GM12865 (cell line): ENCODE results near the gene SLC45A2.

Source experiments
- DNase-seq: peaks from one replicate; pipeline ENCODE4 v3.0.0; 2010; ENCODE audit warnings: low read depth
- H3K4me3 ChIP-seq: 2 replicates; pipeline ENCODE4 v1.5.1; 2011; ENCODE audit warnings: mild to moderate bottlenecking, low read depth, low read length, control low read depth
- TF ChIP-seq, protein P1 (sequence below): IDR thresholded peaks from 2 replicates; pipeline ENCODE4 v1.5.1; 2011; ENCODE audit warnings: low read length, control low read depth, low read depth, inconsistent platforms; ENCODE audit not compliant: insufficient read depth; ENCODE audit errors: missing control alignments

Gene SLC45A2

DNA sequence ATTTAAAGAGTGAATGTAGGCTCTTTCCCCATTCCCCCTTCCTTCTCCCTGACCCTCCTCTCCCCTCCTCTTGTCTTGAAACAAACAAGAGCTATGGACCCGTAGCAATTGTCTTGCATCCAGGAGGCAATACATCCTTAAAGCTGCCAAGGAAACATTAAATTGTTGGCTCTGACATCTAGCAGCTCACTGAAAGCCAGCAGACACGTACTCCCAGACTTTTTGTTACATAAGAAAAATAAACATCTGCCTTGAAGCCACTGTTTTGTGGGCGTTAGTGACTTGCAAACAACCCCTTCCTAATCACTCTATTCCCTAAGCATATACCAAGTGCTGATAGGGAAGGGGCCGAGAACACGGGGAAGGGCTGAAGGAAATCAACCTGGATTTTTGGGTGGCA is 8.6 kb downstream of the SLC45A2 start:
- TF ChIP-seq, protein P1, sequence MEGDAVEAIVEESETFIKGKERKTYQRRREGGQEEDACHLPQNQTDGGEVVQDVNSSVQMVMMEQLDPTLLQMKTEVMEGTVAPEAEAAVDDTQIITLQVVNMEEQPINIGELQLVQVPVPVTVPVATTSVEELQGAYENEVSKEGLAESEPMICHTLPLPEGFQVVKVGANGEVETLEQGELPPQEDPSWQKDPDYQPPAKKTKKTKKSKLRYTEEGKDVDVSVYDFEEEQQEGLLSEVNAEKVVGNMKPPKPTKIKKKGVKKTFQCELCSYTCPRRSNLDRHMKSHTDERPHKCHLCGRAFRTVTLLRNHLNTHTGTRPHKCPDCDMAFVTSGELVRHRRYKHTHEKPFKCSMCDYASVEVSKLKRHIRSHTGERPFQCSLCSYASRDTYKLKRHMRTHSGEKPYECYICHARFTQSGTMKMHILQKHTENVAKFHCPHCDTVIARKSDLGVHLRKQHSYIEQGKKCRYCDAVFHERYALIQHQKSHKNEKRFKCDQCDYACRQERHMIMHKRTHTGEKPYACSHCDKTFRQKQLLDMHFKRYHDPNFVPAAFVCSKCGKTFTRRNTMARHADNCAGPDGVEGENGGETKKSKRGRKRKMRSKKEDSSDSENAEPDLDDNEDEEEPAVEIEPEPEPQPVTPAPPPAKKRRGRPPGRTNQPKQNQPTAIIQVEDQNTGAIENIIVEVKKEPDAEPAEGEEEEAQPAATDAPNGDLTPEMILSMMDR, result no peak
- no peak for DNase-seq
- H3K4me3 ChIP-seq, result no peak overlapping the region

- peak; percentile 35 for DNase-seq
- TF ChIP-seq, protein P1, result no peak
- no peak overlapping the region for H3K4me3 ChIP-seq
Measured at GRCh38 chr5:33973271-33973670, 11.2 kb downstream of the SLC45A2 start.

- peak; percentile 65 for DNase-seq
- TF ChIP-seq, protein P1, result peak; percentile 84
Measured at GRCh38 chr5:33969572-33970452, 14.7 kb downstream of the SLC45A2 start.

GRCh38 chr5:33968211-33969005 is 16.1 kb downstream of the SLC45A2 start:
- H3K4me3 ChIP-seq, result no peak overlapping the region
- TF ChIP-seq, protein P1, result no peak
- DNase-seq, result no peak

More at GRCh38 chr5:33969572-33970452, 14.7 kb downstream of the SLC45A2 start:
- H3K4me3 ChIP-seq, result no peak overlapping the region

DNA sequence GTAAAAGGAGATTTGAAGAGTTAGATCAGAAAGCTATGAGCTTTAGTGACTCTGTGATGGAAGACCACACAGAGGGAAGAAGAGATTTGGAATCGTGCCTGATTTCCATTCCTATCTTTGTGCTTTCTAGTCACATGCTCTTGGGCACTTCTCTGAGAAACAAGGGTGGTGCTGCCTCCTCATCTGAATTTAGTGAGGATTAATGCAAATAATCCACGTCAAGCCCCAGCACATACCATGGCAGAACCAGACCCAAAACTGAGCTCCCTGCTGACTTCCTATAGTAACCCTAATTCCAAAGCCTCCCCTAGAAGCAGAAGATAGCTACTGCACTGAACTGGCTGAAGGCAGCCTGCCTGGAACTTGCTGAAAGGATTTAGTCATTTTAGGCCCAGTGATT is 17.7 kb downstream of the SLC45A2 start:
- DNase-seq, result no peak
- no peak overlapping the region for H3K4me3 ChIP-seq
- TF ChIP-seq, protein P1, result no peak

GRCh38 chr5:33964132-33964700 is 20.3 kb downstream of the SLC45A2 start:
- no peak overlapping the region for H3K4me3 ChIP-seq
- DNase-seq, result peak; percentile 22
- TF ChIP-seq, protein P1, result no peak
